GM12891 (cell line): ENCODE measurements around the gene MED27.

Experiments
- DNase-seq: peaks from one replicate; pipeline ENCODE4 v3.0.0; 2011; ENCODE audit warnings: low spot score; ENCODE audit not compliant: insufficient read length
- FAIRE-seq: peaks from 2 replicates; lab custom pipeline; 2011; peaks lifted over from hg19 to GRCh38; lab: Jason Lieb, UNC
- PAX5 ChIP-seq: IDR thresholded peaks from 2 replicates; pipeline ENCODE4 v1.6.1; 2011; ENCODE audit warnings: low read length, moderate library complexity, mild to moderate bottlenecking; ENCODE audit not compliant: insufficient read depth, severe bottlenecking
- POLR2A ChIP-seq: IDR thresholded peaks from 2 replicates; pipeline ENCODE4 v1.6.1; 2011; ENCODE audit warnings: low read depth, low read length, control low read depth
- POLR2AphosphoS5 ChIP-seq: IDR thresholded peaks from 2 replicates; pipeline ENCODE4 v1.6.1; 2011; ENCODE audit warnings: low read depth, low read length, control low read depth
- POU2F2 ChIP-seq: IDR thresholded peaks from 2 replicates; pipeline ENCODE4 v1.6.1; 2011; ENCODE audit warnings: low read depth, mild to moderate bottlenecking, control low read depth, low read length, moderate library complexity
- SPI1 ChIP-seq: IDR thresholded peaks from 2 replicates; pipeline ENCODE4 v1.6.1; 2011; ENCODE audit warnings: low read depth, low read length, control low read depth
- TAF1 ChIP-seq: IDR thresholded peaks from 2 replicates; pipeline ENCODE4 v1.6.1; 2011; ENCODE audit warnings: low read depth, low read length, control low read depth

Gene MED27

GRCh38 chr9:131946180-131946579, 133.5 kb downstream of the MED27 start:
- DNase-seq (no peak), FAIRE-seq (no peak)

GRCh38 chr9:131943351-131943841, 136.3 kb downstream of the MED27 start:
- TF ChIP-seq SPI1 (no peak), POU2F2 (no peak), POLR2A (no peak), PAX5 (no peak), POLR2AphosphoS5 (no peak), TAF1 (no peak)
- DNase-seq (no peak), FAIRE-seq (no peak)

More at GRCh38 chr9:131946180-131946579, 133.5 kb downstream of the MED27 start:
- no peak for TF ChIP-seq POLR2AphosphoS5
- no peak for TF ChIP-seq TAF1
- no peak for TF ChIP-seq POU2F2
- no peak for TF ChIP-seq POLR2A
- no peak for TF ChIP-seq PAX5
- no peak for TF ChIP-seq SPI1

- no peak for DNase-seq
- FAIRE-seq = no peak
- TF ChIP-seq POLR2A (no peak), POLR2AphosphoS5 (no peak), SPI1 (no peak), TAF1 (no peak), PAX5 (no peak), POU2F2 (no peak)
Measured at GRCh38 chr9:131942146-131942720, 137.4 kb downstream of the MED27 start.

- FAIRE-seq (no peak), DNase-seq (no peak)
- TF ChIP-seq SPI1 (no peak), PAX5 (no peak), POLR2AphosphoS5 (no peak), POU2F2 (no peak), POLR2A (no peak), TAF1 (no peak)
Measured at GRCh38 chr9:131937451-131937850, 142.2 kb downstream of the MED27 start.

GRCh38 chr9:131936929-131937328, 142.7 kb downstream of the MED27 start:
- DNase-seq = no peak
- no peak for FAIRE-seq
- TF ChIP-seq POLR2AphosphoS5 (no peak), SPI1 (no peak), TAF1 (no peak), POU2F2 (no peak), PAX5 (no peak), POLR2A (no peak)

- TF ChIP-seq POLR2A (no peak), TAF1 (no peak), PAX5 (no peak), POU2F2 (no peak), POLR2AphosphoS5 (no peak), SPI1 (no peak)
- FAIRE-seq (no peak), DNase-seq (no peak)
Measured at GRCh38 chr9:131934673-131935072, 145.0 kb downstream of the MED27 start.

- DNase-seq (no peak), FAIRE-seq (no peak)
- TF ChIP-seq POLR2AphosphoS5 (no peak), POU2F2 (no peak), SPI1 (no peak), PAX5 (no peak), POLR2A (no peak), TAF1 (no peak)
Measured at GRCh38 chr9:131927091-131927490, 152.6 kb downstream of the MED27 start.

- TF ChIP-seq PAX5 (no peak), POLR2AphosphoS5 (no peak), POU2F2 (no peak), TAF1 (no peak), SPI1 (no peak), POLR2A (no peak)
- no peak for FAIRE-seq
- no peak for DNase-seq
Measured at GRCh38 chr9:131926360-131926922, 153.2 kb downstream of the MED27 start.

- DNase-seq = no peak
- no peak for FAIRE-seq
- TF ChIP-seq POLR2AphosphoS5 = no peak
- no peak for TF ChIP-seq PAX5
- TF ChIP-seq POLR2A = no peak
- no peak for TF ChIP-seq SPI1
- no peak for TF ChIP-seq POU2F2
- TF ChIP-seq TAF1 = no peak
Measured at GRCh38 chr9:131925677-131926177, 153.9 kb downstream of the MED27 start.
